ENCODE results near the gene SMOC1. TPM values are rescaled to one million over a fixed set of nuclear protein-coding genes. Genes with fewer than 3 reads are reported as not detected.

The SMOC1 gene
- total and polyA plus RNA-seq, 9 donors = 2.1 to 5.9 (median 4.5) TPM

DNA sequence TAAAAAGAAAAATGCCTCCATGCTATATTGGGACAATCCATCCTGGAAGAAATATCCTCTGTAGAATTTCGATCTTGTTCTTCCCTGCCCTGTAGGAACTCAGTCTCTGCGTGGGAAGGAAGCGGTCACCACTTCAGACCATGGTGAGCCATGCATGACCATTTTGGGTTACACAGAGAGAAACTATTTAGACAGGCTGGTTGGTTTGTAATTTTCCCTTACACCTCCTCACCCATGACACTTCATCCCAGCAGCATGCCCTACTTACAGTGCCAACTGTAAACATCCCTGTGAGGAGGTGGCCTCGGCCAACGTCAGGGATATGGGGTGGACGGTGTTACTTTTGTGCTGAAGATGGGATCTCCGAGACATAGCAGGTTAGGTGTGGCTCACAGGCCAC is 121.4 kb downstream of the SMOC1 start:
- Histone ChIP-seq H3K4me3 (ENCODE audit: low read length) (no peak overlapping the region), H3K9me3 (replicated peaks; ENCODE audit: control insufficient read depth, low read depth, low read length) (no peaks in the 10 kb centered on the region), H3K36me3 (ENCODE audit: control insufficient read depth, insufficient read depth, low read length) (no peaks in the 10 kb centered on the region), H3K4me1 (ENCODE audit: control insufficient read depth, insufficient read depth, low read length) (no peaks in the 10 kb centered on the region), H3K27ac (ENCODE audit: low read length) (no peak overlapping the region), H3K27me3 (ENCODE audit: control insufficient read depth, insufficient read depth, low read length) (no peaks in the 10 kb centered on the region)
- DNase-seq = no peak
- WGBS (ENCODE audit: insufficient coverage) = 88% methylated on average over 7 of the region's 7 CpGs

DNA sequence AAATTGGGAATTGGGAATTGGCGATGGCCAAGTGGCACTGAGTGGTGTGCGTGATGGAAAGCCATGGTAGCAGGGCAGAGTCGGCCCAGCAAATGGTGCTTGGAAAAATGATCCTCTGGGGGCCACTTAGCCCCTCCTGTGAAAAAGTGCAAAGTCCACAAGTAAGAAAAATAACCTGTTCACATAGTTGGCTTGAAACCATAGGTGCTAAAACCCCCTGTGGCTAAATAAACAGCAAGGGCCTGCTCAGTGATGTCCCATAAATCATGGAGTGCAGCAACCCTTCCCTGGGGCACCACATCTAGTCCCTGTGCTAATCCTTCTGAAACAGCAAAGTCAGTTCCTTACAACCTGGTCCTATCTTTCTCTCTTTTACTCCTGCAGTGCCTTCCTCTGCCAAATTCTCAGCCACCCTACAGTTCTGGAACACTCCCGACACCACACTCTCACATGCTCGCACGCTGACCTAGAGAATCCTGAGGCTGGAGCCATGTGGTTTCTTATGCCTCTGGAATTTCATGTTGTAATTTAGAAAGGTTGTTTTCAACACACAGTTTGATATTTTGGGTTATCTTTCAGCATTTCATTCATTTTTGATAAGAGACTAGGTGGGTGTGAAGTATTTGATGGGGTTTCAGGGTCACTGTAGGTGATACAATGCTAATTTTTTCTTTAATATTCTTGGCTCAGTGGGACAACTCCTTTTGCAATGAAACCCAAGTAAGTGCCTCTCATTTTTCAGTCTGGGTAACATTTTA is 123.6 kb downstream of the SMOC1 start:
- Histone ChIP-seq H3K4me3 (ENCODE audit: low read length) (no peak overlapping the region), H3K9me3 (replicated peaks; ENCODE audit: control insufficient read depth, low read depth, low read length) (no peaks in the 10 kb centered on the region), H3K27me3 (ENCODE audit: control insufficient read depth, insufficient read depth, low read length) (no peaks in the 10 kb centered on the region), H3K4me1 (ENCODE audit: control insufficient read depth, insufficient read depth, low read length) (no peaks in the 10 kb centered on the region), H3K36me3 (ENCODE audit: control insufficient read depth, insufficient read depth, low read length) (no peaks in the 10 kb centered on the region), H3K27ac (ENCODE audit: low read length) (no peak overlapping the region)
- WGBS (ENCODE audit: insufficient coverage) = 74% methylated on average over 3 of the region's 6 CpGs
- DNase-seq = no peak

- Histone ChIP-seq H3K4me1 (ENCODE audit: control insufficient read depth, insufficient read depth, low read length) (no peaks in the 10 kb centered on the region), H3K36me3 (ENCODE audit: control insufficient read depth, insufficient read depth, low read length) (no peaks in the 10 kb centered on the region), H3K27me3 (ENCODE audit: control insufficient read depth, insufficient read depth, low read length) (no peaks in the 10 kb centered on the region), H3K9me3 (replicated peaks; ENCODE audit: control insufficient read depth, low read depth, low read length) (no peaks in the 10 kb centered on the region), H3K27ac (ENCODE audit: low read length) (no peak overlapping the region), H3K4me3 (ENCODE audit: low read length) (no peak overlapping the region)
- 100% methylated on average over 1 of the region's 2 CpGs for WGBS (ENCODE audit: insufficient coverage)
- no peak for DNase-seq
Observed at GRCh38 chr14:70004791-70005190, 125.6 kb downstream of the SMOC1 start.

GRCh38 chr14:70005281-70005805 is 126.1 kb downstream of the SMOC1 start:
- no peak for DNase-seq
- Histone ChIP-seq H3K27me3 (ENCODE audit: control insufficient read depth, insufficient read depth, low read length) (no peaks in the 10 kb centered on the region), H3K9me3 (replicated peaks; ENCODE audit: control insufficient read depth, low read depth, low read length) (no peaks in the 10 kb centered on the region), H3K4me1 (ENCODE audit: control insufficient read depth, insufficient read depth, low read length) (no peaks in the 10 kb centered on the region), H3K36me3 (ENCODE audit: control insufficient read depth, insufficient read depth, low read length) (no peaks in the 10 kb centered on the region), H3K27ac (ENCODE audit: low read length) (no peak overlapping the region), H3K4me3 (ENCODE audit: low read length) (no peak overlapping the region)
- WGBS (ENCODE audit: insufficient coverage) = 20% methylated on average over 1 of the region's 5 CpGs

GRCh38 chr14:70006699-70007098 is 127.5 kb downstream of the SMOC1 start:
- no peak overlapping the region for H3K27ac ChIP-seq (ENCODE audit: low read length)
- H3K36me3 ChIP-seq (ENCODE audit: control insufficient read depth, insufficient read depth, low read length) = no peaks in the 10 kb centered on the region
- H3K9me3 ChIP-seq (replicated peaks; ENCODE audit: control insufficient read depth, low read depth, low read length) = no peaks in the 10 kb centered on the region
- no peak for DNase-seq
- no peaks in the 10 kb centered on the region for H3K27me3 ChIP-seq (ENCODE audit: control insufficient read depth, insufficient read depth, low read length)
- H3K4me1 ChIP-seq (ENCODE audit: control insufficient read depth, insufficient read depth, low read length) = no peaks in the 10 kb centered on the region
- 76% methylated on average over 4 of the region's 6 CpGs for WGBS (ENCODE audit: insufficient coverage)
- no peak overlapping the region for H3K4me3 ChIP-seq (ENCODE audit: low read length)

GRCh38 chr14:70008284-70009262 is 129.4 kb downstream of the SMOC1 start:
- Histone ChIP-seq H3K27ac (ENCODE audit: low read length) (no peak overlapping the region), H3K27me3 (ENCODE audit: control insufficient read depth, insufficient read depth, low read length) (no peaks in the 10 kb centered on the region), H3K36me3 (ENCODE audit: control insufficient read depth, insufficient read depth, low read length) (no peaks in the 10 kb centered on the region), H3K4me1 (ENCODE audit: control insufficient read depth, insufficient read depth, low read length) (no peaks in the 10 kb centered on the region), H3K9me3 (replicated peaks; ENCODE audit: control insufficient read depth, low read depth, low read length) (no peaks in the 10 kb centered on the region), H3K4me3 (ENCODE audit: low read length) (no peak overlapping the region)
- WGBS (ENCODE audit: insufficient coverage) = 20% methylated on average over 2 of the region's 6 CpGs
- no peak for DNase-seq

- Histone ChIP-seq H3K4me3 (ENCODE audit: low read length) (no peak overlapping the region), H3K4me1 (ENCODE audit: control insufficient read depth, insufficient read depth, low read length) (no peaks in the 10 kb centered on the region), H3K27me3 (ENCODE audit: control insufficient read depth, insufficient read depth, low read length) (no peaks in the 10 kb centered on the region), H3K27ac (ENCODE audit: low read length) (no peak overlapping the region), H3K9me3 (replicated peaks; ENCODE audit: control insufficient read depth, low read depth, low read length) (no peaks in the 10 kb centered on the region), H3K36me3 (ENCODE audit: control insufficient read depth, insufficient read depth, low read length) (no peaks in the 10 kb centered on the region)
- 63% methylated on average over 6 of the region's 8 CpGs for WGBS (ENCODE audit: insufficient coverage)
- DNase-seq = no peak
Observed at GRCh38 chr14:70009961-70010360, 130.7 kb downstream of the SMOC1 start.

GRCh38 chr14:70011098-70011497 is 131.9 kb downstream of the SMOC1 start:
- WGBS (ENCODE audit: insufficient coverage) = 82% methylated on average over 5 of the region's 6 CpGs
- Histone ChIP-seq H3K27ac (ENCODE audit: low read length) (no peak overlapping the region), H3K9me3 (replicated peaks; ENCODE audit: control insufficient read depth, low read depth, low read length) (no peaks in the 10 kb centered on the region), H3K27me3 (ENCODE audit: control insufficient read depth, insufficient read depth, low read length) (no peaks in the 10 kb centered on the region), H3K36me3 (ENCODE audit: control insufficient read depth, insufficient read depth, low read length) (no peaks in the 10 kb centered on the region), H3K4me1 (ENCODE audit: control insufficient read depth, insufficient read depth, low read length) (no peaks in the 10 kb centered on the region), H3K4me3 (ENCODE audit: low read length) (no peak overlapping the region)
- DNase-seq = no peak

- WGBS (ENCODE audit: insufficient coverage) = 87% methylated on average over 5 of the region's 7 CpGs
- no peaks in the 10 kb centered on the region for H3K27me3 ChIP-seq (ENCODE audit: control insufficient read depth, insufficient read depth, low read length)
- H3K9me3 ChIP-seq (replicated peaks; ENCODE audit: control insufficient read depth, low read depth, low read length) = no peaks in the 10 kb centered on the region
Observed at GRCh38 chr14:70011708-70012107, 132.5 kb downstream of the SMOC1 start.

GRCh38 chr14:70013271-70013873 is 134.2 kb downstream of the SMOC1 start:
- WGBS (ENCODE audit: insufficient coverage) = no CpG with 5 or more reads among the region's 2 CpGs
- Histone ChIP-seq H3K27ac (ENCODE audit: low read length) (no peak overlapping the region), H3K4me1 (ENCODE audit: control insufficient read depth, insufficient read depth, low read length) (no peaks in the 10 kb centered on the region), H3K4me3 (ENCODE audit: low read length) (no peak overlapping the region), H3K36me3 (ENCODE audit: control insufficient read depth, insufficient read depth, low read length) (no peaks in the 10 kb centered on the region), H3K9me3 (replicated peaks; ENCODE audit: control insufficient read depth, low read depth, low read length) (no peaks in the 10 kb centered on the region), H3K27me3 (ENCODE audit: control insufficient read depth, insufficient read depth, low read length) (no peaks in the 10 kb centered on the region)
- no peak for DNase-seq

More at GRCh38 chr14:70011708-70012107, 132.5 kb downstream of the SMOC1 start:
- H3K4me3 ChIP-seq (ENCODE audit: low read length) = no peak overlapping the region
- no peaks in the 10 kb centered on the region for H3K4me1 ChIP-seq (ENCODE audit: control insufficient read depth, insufficient read depth, low read length)
- H3K36me3 ChIP-seq (ENCODE audit: control insufficient read depth, insufficient read depth, low read length) = no peaks in the 10 kb centered on the region
- H3K27ac ChIP-seq (ENCODE audit: low read length) = no peak overlapping the region
- DNase-seq = no peak

All from muscle of leg (tissue), 11 donors.